ENCODE results near the gene C1orf116.

The C1orf116 gene

DNA sequence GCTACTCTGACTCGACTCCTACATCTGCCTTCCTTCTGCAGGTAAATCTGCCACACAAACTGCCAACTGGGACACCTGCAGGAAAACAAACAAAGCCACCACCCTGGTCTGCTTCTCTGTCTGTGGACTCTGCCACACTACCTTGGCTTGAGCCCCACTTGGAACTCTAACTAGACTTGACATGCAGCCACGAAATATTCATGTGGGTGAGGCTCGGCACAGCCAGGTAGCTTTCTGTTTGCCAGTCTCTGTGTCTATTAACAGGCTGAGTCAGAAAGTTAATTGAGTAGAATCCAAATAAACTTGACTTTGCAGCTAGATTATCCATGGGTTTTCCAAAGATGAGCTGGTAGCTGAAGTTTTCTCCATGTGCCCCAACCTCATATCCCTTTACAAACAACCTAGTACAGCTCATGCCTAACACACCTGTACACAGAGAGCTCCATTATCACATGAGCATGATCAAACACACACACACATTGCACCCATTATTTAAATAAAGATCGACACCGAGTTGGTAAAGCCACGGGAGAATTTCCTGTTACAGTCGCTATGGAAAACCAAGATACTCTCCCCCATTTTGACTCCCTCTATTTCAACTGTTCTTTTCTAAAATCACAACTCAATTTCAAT, 808 bp downstream of the C1orf116 start:
- no peaks in the 10 kb centered on the region for H3K9me3 Mint-ChIP-seq
- ATAC-seq (no peak), DNase-seq (ENCODE audit: low spot score in 2 of 2) (no peak)
- no peaks in the 10 kb centered on the region for H3K36me3 Mint-ChIP-seq
- H3K4me3 Mint-ChIP-seq = no peak overlapping the region
- no peaks in the 10 kb centered on the region for H3K4me1 Mint-ChIP-seq
- H3K27ac Mint-ChIP-seq = no peak overlapping the region

DNA sequence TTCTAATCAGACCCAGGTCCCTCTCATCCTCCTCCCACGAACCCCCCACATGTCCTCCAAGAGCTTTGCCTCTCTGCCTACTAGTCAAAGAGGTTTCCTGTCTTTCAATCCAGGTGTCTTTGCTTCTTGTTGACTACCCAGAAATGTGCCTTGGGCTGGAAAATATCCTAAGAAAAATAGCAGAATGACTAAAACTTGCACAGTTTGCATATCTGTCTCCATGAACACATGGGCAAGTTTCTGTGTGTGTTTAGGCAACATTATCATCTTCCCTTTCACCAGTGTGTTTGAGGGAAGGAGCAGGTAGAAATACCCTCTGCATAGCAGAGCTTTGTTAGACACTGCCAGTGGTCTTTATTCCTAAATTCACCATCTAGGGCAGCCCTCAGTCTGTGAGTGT, 1.5 kb downstream of the C1orf116 start:
- DNase-seq (ENCODE audit: low spot score in 2 of 2) = no peak
- no peak for ATAC-seq
- no peaks in the 10 kb centered on the region for H3K9me3 Mint-ChIP-seq
- no peak overlapping the region for H3K27ac Mint-ChIP-seq
- no peak overlapping the region for H3K4me3 Mint-ChIP-seq
- H3K36me3 Mint-ChIP-seq = no peaks in the 10 kb centered on the region
- H3K4me1 Mint-ChIP-seq = no peaks in the 10 kb centered on the region

DNA sequence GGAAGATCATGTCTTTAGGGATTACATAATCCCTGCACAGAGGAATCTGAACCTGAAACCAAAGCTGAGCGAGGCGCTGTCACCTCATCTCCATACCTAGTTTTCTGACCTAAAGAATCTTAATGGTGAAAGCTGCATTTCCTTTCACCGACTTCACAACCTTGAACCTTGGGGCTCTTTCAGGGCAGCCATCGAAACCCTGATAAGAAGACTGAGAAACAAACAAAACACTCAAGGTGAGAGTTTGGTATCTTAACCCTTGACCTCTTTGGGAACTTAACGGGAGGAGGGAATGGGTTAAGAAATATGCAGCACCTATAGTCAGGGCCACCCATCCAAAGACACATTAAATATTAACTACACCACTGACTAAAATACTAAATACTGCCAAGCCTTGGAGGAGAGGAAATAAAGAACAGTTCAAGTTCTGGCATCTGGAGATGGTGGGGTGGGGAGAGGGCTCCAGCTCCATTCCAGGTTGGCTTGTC, 2.0 kb downstream of the C1orf116 start:
- no peak for ATAC-seq
- no peaks in the 10 kb centered on the region for H3K4me1 Mint-ChIP-seq
- no peak for DNase-seq (ENCODE audit: low spot score in 2 of 2)
- no peak overlapping the region for H3K4me3 Mint-ChIP-seq
- H3K36me3 Mint-ChIP-seq = no peaks in the 10 kb centered on the region
- H3K27ac Mint-ChIP-seq = no peak overlapping the region
- no peaks in the 10 kb centered on the region for H3K9me3 Mint-ChIP-seq

GRCh38 chr1:207029701-207030521, 2.6 kb downstream of the C1orf116 start:
- Mint-ChIP-seq H3K4me3 (no peak overlapping the region), H3K27ac (no peak overlapping the region), H3K9me3 (no peaks in the 10 kb centered on the region), H3K4me1 (no peaks in the 10 kb centered on the region), H3K36me3 (no peaks in the 10 kb centered on the region)
- ATAC-seq (no peak), DNase-seq (ENCODE audit: low spot score in 2 of 2) (no peak)

DNA sequence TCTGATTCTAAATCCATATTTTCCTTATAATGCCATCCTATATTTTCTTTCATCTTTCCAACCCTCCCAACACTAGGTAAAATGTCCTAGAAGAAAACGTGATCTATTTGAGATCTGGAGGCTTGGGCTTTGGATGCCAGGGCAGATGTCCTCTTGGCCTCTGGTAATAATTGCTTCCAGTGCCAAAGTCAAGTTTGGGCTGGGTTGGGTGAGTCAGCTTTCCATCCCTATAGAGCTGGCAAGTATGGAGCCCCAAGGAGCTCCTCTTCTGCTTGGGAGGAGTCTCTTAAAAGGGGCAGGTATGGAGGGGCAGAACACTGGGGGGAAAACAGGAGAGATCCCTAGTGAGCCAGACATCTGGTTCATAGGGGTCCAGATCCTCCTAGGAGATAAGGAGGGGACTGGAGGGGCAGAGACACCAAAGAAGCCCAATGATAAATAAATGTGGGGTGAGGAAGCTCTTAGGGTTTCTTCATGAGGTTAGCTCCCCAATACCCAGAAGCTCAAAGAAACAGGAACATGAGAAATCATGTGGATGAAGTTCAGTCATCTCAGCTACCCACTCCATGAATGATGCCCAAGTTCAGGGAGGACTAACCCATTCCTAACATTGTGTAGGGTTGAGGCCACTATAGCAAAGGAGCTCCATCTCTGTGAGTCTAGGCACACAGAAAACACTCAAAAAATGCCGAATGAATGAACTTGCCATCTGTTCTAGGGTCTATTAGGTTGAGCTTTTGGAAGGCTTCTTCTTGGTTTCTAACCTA, 3.5 kb downstream of the C1orf116 start:
- Mint-ChIP-seq H3K27ac (no peak overlapping the region), H3K4me1 (no peaks in the 10 kb centered on the region), H3K4me3 (no peak overlapping the region), H3K9me3 (no peaks in the 10 kb centered on the region), H3K36me3 (no peaks in the 10 kb centered on the region)
- ATAC-seq = no peak
- DNase-seq (ENCODE audit: low spot score in 2 of 2) = no peak

- Mint-ChIP-seq H3K27ac (no peak overlapping the region), H3K4me3 (no peak overlapping the region), H3K36me3 (no peaks in the 10 kb centered on the region), H3K4me1 (no peaks in the 10 kb centered on the region), H3K9me3 (no peaks in the 10 kb centered on the region)
- ATAC-seq (no peak), DNase-seq (ENCODE audit: low spot score in 2 of 2) (no peak)
These were observed 4.6 kb downstream of the C1orf116 start for GRCh38 chr1:207027921-207028320.

GRCh38 chr1:207027206-207027777, 5.3 kb downstream of the C1orf116 start:
- Mint-ChIP-seq H3K36me3 (no peaks in the 10 kb centered on the region), H3K27ac (no peak overlapping the region), H3K4me1 (no peaks in the 10 kb centered on the region), H3K4me3 (no peak overlapping the region), H3K9me3 (no peaks in the 10 kb centered on the region)
- ATAC-seq = no peak
- DNase-seq (ENCODE audit: low spot score in 2 of 2) = no peak

GRCh38 chr1:207026104-207026534, 6.4 kb downstream of the C1orf116 start:
- Mint-ChIP-seq H3K36me3 (no peaks in the 10 kb centered on the region), H3K9me3 (no peaks in the 10 kb centered on the region), H3K4me1 (peaks cover under 1% of the 10 kb centered on the region), H3K27ac (no peak overlapping the region), H3K4me3 (no peak overlapping the region)
- no peak for DNase-seq (ENCODE audit: low spot score in 2 of 2)
- no peak for ATAC-seq

GRCh38 chr1:207025146-207025880, 7.2 kb downstream of the C1orf116 start:
- peaks cover 6% of the 10 kb centered on the region for H3K4me1 Mint-ChIP-seq
- DNase-seq (ENCODE audit: low spot score in 2 of 2) = no peak
- no peaks in the 10 kb centered on the region for H3K36me3 Mint-ChIP-seq
- H3K4me3 Mint-ChIP-seq = no peak overlapping the region
- H3K9me3 Mint-ChIP-seq = no peaks in the 10 kb centered on the region
- H3K27ac Mint-ChIP-seq = no peak overlapping the region
- ATAC-seq = no peak

GRCh38 chr1:207024202-207025145, 8.1 kb downstream of the C1orf116 start:
- Mint-ChIP-seq H3K36me3 (no peaks in the 10 kb centered on the region), H3K9me3 (no peaks in the 10 kb centered on the region), H3K4me1 (peaks cover 6% of the 10 kb centered on the region), H3K4me3 (no peak overlapping the region), H3K27ac (no peak overlapping the region)
- ATAC-seq (no peak), DNase-seq (ENCODE audit: low spot score in 2 of 2) (no peak)

GRCh38 chr1:207022996-207023679, 9.4 kb downstream of the C1orf116 start:
- ATAC-seq (no peak), DNase-seq (ENCODE audit: low spot score in 2 of 2) (no peak)
- Mint-ChIP-seq H3K27ac (no peak overlapping the region), H3K9me3 (no peaks in the 10 kb centered on the region), H3K4me3 (no peak overlapping the region), H3K4me1 (peaks cover 6% of the 10 kb centered on the region), H3K36me3 (no peaks in the 10 kb centered on the region)

- H3K27ac Mint-ChIP-seq = no peak overlapping the region
- H3K4me3 Mint-ChIP-seq = no peak overlapping the region
- DNase-seq (ENCODE audit: low spot score in 2 of 2) (no peak), ATAC-seq (no peak)
- no peaks in the 10 kb centered on the region for H3K36me3 Mint-ChIP-seq
- H3K9me3 Mint-ChIP-seq = no peaks in the 10 kb centered on the region
- H3K4me1 Mint-ChIP-seq = peaks cover 6% of the 10 kb centered on the region
These were observed 10.5 kb downstream of the C1orf116 start for GRCh38 chr1:207021876-207022596.
